GM18505 (cell line): Measurements from ENCODE around the gene GYPE.
"Not testable (repeated sequence)": the region's sequence is repeated elsewhere in the genome, so short reads cannot be mapped to it uniquely, and the experiment has no call there.

Experiments
- ATAC-seq: cut with Tn5 transposase; IDR thresholded peaks from one replicate; pipeline ENCODE4 v1.9.1; 2021; ENCODE audit not compliant: unreplicated experiment
- POLR2A ChIP-seq: IDR thresholded peaks from 4 replicates; pipeline ENCODE4 v1.6.1; 2011; ENCODE audit warnings: borderline replicate concordance; ENCODE audit not compliant: insufficient read depth, insufficient read length; ENCODE audit errors: extremely low read depth

GYPE gene

GRCh38 chr4:143883529-143883928 is 21.8 kb downstream of the GYPE start:
- TF ChIP-seq POLR2A, result no peak
- no peak for ATAC-seq

GRCh38 chr4:143882892-143883291 is 22.5 kb downstream of the GYPE start:
- TF ChIP-seq POLR2A, result no peak
- ATAC-seq, result no peak

- not testable (repeated sequence) for ATAC-seq
Measured at GRCh38 chr4:143879561-143879960, 25.8 kb downstream of the GYPE start.

- ATAC-seq, result not testable (repeated sequence)
Measured at GRCh38 chr4:143875357-143875756, 30.0 kb downstream of the GYPE start.

- not testable (repeated sequence) for ATAC-seq
Measured at GRCh38 chr4:143870523-143871268, 34.7 kb downstream of the GYPE start.

- ATAC-seq, result not testable (repeated sequence)
Measured at GRCh38 chr4:143869925-143870324, 35.4 kb downstream of the GYPE start.

GRCh38 chr4:143862716-143863115 is 42.6 kb downstream of the GYPE start:
- not testable (repeated sequence) for ATAC-seq

- no peak for TF ChIP-seq POLR2A
- ATAC-seq, result no peak
Measured at GRCh38 chr4:143858456-143858855, 46.9 kb downstream of the GYPE start.

- not testable (repeated sequence) for ATAC-seq
Measured at GRCh38 chr4:143857391-143858336, 47.7 kb downstream of the GYPE start.

GRCh38 chr4:143856017-143856557 is 49.3 kb downstream of the GYPE start:
- ATAC-seq, result not testable (repeated sequence)

- not testable (repeated sequence) for ATAC-seq
Measured at GRCh38 chr4:143854645-143855044, 50.7 kb downstream of the GYPE start.

- ATAC-seq, result not testable (repeated sequence)
Measured at GRCh38 chr4:143849296-143849695, 56.1 kb downstream of the GYPE start.

GRCh38 chr4:143843506-143843832 is 61.9 kb downstream of the GYPE start:
- ATAC-seq, result not testable (repeated sequence)

GRCh38 chr4:143842624-143843505 is 62.5 kb downstream of the GYPE start:
- not testable (repeated sequence) for ATAC-seq

- not testable (repeated sequence) for ATAC-seq
Measured at GRCh38 chr4:143839413-143839812, 65.9 kb downstream of the GYPE start.

- not testable (repeated sequence) for ATAC-seq
Measured at GRCh38 chr4:143834196-143834595, 71.2 kb downstream of the GYPE start.

GRCh38 chr4:143833676-143834075 is 71.7 kb downstream of the GYPE start:
- ATAC-seq, result not testable (repeated sequence)

GRCh38 chr4:143830576-143830975 is 74.8 kb downstream of the GYPE start:
- ATAC-seq, result not testable (repeated sequence)

GRCh38 chr4:143829239-143829620 is 76.1 kb downstream of the GYPE start:
- not testable (repeated sequence) for ATAC-seq
